ENCODE measurements around the gene KRTAP10-2.
"Not testable (repeated sequence)": the region's sequence is repeated elsewhere in the genome, so short reads cannot be mapped to it uniquely, and the experiment has no call there.

KRTAP10-2 gene

GRCh38 chr21:44551340-44551961 is at the start of gene KRTAP10-2:
KRTAP10-2 (minus strand) TSS chr21:44551505; CDS start chr21:44551458, 47 bp downstream.
- no peak for DNase-seq

- not testable (repeated sequence) for DNase-seq
Observed at GRCh38 chr21:44601091-44601490, 49.8 kb upstream of the KRTAP10-2 start.

DNA sequence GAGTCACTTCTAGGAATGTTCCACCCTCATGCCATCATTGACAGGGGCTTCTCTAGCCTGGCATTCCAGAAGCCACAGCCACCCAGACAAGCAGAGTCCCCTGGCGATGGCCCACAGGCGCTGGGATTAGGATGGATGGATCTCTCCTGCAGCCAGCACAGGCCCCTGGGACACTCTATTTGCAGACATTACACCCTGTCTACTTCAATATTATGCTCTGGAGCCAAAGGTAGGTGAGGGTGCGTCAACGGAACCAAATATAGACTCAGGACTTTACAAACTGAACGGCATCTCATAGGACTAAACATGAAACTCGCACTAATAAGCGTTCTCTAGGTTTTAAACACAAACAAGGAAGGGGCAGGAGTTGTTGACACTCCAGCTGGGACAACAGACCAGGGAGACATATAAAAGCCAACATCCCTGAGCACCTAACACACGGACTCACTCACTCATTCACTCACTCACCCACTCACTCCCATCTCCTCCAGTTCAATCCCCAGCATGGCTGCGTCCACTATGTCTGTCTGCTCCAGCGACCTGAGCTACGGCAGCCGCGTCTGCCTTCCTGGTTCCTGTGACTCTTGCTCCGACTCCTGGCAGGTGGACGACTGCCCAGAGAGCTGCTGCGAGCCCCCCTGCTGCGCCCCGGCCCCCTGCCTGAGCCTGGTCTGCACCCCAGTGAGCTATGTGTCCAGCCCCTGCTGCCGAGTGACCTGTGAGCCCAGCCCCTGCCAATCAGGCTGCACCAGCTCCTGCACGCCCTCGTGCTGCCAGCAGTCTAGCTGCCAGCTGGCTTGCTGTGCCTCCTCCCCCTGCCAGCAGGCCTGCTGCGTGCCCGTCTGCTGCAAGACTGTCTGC is 49.0 kb upstream of the KRTAP10-2 start, which contains the start of gene KRTAP10-7:
TSS of gene KRTAP10-7 (plus strand) at position 480 of the 861 bp plus-strand sequence. CDS start at position 505, 25 bp downstream.
- DNase-seq, result not testable (repeated sequence)

DNA sequence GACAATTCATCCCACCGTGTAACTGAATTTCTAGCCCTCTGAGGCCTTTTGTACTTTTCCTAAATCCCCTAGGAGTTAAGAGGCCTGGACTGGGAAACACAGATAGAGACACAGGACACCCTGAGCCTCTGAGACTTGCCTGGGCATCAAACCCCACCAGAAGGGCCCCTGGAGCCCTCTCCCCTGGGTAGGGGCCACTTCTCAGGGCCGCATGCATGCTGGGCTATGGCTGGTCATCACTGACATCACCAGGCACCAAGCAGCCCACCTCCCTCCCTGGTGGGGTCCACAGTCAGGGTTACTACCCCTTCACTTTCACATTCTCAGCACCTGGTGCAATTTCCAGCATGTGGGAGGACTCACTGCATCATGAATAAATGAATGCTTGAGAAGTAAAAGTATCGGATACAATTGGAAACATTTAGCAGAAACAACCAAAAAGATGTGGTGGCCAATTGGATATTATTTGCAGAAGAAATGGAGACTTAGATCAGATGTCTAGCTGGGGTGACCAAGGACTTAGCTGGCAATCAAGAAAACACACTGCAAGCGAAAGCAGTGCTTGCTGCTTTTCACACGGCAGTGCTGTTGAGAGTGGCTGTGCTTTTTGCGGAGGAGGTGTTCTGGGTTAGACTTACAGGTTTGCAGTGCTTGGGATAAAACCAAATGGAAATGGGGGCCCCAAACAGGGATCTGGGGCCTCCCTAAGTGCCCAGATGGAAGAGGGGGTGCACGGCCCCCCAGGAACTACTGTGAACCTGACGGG is 48.1 kb upstream of the KRTAP10-2 start:
- no peak for DNase-seq

GRCh38 chr21:44598061-44598460 is 46.8 kb upstream of the KRTAP10-2 start:
- no peak for DNase-seq

DNA sequence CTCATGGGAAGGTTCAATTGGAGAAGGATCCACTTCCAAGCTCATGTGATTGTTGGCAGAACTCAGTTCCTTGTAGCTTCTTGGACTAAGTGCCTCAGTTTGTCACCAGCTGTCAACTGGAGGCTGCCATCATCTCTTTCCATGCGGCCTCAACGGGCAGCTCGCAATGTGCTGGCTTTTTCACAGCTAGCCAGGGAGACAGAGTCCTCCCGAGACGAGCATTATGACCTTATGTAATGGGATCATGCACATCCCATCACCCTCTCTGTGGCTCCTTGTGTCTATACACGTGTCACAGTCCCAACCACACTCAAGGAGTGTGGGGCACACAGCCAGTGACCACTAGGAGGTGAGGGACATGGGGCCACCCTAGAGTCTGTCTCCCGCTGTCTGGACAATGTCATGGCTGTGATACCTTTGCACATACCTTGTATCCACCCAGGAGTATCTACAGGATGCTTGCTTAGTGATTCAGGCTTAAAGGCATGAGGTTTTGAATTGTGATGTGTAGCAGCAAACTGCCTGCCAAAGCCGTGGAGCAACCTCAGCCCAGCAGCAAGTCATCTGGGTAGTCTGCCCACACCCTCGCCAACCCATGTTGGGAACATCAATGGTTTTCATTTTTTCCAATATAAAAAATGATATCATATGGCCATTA is 44.9 kb upstream of the KRTAP10-2 start:
- no peak for DNase-seq

DNA sequence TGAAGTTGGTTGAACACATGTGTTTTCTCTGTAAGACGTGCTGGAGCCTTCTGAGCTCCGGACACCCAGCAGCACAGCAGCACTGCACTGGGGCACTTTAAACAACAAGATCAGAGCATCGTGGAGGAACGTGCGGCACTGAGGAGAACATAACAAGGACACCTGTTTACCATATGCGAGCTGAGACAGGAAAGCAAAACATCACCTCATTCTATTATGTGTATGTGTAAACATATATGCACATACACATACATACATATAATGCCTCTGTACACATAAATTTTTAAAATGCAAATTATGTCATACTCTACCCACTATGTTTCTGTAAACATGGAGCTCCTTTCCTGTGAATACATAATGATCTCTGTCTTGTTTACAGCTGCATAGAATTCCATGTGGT is 44.2 kb upstream of the KRTAP10-2 start:
- DNase-seq, result no peak

DNA sequence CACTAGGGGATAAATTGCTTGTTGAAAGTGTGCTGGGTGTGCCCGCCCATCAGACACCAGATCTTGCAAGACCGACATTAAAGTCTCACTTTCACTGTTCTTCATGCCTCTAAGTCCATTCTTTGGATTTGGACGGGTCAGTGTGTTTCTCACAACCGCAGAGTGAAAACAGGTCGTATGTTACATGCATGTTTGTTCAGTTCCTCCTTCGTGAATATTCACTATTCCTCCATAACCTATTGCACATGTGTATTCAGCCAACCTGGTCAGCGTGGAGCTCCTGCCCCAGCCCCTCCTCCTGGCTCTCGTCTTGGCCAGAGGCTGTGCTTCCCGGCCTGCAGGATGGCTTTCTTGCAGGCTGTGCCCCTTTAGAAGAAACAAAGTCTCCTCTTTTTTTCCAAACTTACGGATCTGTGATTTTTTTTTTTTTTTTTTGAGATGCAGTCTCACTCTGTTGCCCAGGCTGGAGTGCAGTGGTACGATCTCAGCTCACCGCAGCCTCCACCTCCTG is 43.2 kb upstream of the KRTAP10-2 start:
- no peak for DNase-seq

DNA sequence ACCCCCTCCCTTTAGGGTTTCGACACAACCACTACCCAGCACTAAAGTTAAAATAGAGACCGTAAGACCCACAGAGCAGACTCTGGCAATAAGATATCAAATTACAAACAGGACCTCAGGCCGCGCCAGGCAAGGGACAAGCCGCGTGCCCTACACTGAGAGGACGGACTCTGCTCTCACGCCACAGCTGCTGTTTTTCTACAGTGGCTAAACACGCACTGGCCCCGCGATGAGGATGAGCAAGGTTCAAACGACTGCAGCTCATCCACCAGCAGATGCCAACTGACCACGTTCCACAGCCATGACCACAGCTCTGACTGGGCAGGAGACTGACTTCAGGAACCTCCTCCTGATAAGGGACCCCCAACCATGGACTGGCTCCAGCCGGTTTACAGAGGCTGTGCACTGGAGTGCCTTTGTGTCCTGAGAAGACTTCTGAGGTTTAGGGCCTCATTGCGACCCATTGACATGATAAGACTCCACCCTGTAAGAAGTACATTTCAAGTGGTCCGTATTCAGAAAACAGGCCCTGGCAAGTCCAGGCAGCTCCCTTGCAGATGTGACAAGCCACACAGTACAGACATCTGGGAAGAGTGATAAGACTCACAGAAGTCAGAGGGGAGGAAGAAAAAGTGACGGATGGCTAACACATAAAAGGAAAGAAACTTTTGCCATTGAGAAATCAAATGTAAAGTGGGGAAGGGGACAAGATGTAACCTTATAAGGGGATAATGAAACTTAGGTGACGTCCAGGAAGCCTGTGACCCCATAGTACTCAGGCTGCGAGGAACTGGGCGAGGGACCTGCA is 42.5 kb upstream of the KRTAP10-2 start:
- DNase-seq, result no peak

DNA sequence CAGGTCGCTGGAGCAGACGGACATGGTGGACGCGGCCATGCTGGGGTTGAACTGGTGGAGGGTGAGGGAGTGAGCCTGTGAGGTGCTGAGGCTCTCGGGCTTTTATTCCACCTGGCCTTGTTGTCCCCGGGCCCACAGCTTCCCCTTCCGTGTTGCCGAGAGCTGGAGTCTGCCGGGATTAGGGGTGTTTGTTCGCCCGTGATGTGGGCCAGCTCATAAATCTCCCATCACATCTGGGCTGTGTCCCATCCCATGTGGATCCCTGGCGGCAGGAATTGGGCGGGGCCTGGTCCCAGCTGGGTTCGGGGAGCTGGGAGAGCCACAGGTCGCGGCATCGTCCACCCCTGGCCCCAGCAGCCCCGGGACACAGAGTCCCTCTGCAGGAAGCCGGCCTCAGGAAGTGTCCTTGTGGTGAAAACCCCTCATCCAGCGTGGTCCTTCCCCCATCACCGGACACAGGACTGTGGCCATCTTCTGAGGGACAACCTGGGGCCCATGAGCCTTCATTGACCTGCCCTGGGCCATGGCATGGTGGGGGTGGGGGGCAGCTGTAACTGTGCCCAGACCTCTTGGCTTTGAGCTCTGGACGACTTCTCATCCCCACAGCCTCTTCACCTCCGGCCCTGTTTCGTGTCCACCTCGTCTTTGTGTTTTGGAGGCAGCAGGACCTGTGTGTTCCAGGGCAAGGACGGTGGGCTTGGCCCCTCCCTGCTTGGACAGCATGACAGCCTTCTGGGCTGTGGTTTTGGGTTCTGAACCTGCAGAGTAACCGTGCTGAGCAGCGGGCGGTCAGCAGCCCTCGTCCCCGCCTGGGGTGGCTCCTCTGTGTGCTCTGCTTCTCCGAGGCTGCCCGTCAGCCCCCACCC is 41.4 kb upstream of the KRTAP10-2 start, which contains the start of gene KRTAP10-6:
TSS of gene KRTAP10-6 (minus strand) at position 60 of the 866 bp plus-strand sequence. CDS start at position 39, 21 bp downstream.
- DNase-seq, result no peak

DNA sequence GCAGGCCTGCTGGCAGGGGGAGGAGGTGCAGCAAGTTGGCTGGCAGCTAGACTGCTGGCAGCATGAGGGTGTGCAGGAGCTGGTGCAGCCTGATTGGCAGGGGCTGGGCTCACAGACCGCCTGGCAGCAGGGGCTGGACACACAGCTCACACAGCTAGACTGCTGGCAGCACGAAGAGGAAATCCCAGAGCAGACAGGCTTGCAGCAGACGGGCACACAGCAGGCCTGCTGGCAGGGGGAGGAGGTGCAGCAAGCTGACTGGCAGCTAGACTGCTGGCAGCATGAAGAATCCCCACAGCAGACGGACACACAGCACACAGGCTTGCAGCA is 40.5 kb upstream of the KRTAP10-2 start:
- not testable (repeated sequence) for DNase-seq

GRCh38 chr21:44590897-44591800 is 39.8 kb upstream of the KRTAP10-2 start:
- DNase-seq, result not testable (repeated sequence)

- no peak for DNase-seq
Observed at GRCh38 chr21:44590311-44590721, 39.0 kb upstream of the KRTAP10-2 start.

DNA sequence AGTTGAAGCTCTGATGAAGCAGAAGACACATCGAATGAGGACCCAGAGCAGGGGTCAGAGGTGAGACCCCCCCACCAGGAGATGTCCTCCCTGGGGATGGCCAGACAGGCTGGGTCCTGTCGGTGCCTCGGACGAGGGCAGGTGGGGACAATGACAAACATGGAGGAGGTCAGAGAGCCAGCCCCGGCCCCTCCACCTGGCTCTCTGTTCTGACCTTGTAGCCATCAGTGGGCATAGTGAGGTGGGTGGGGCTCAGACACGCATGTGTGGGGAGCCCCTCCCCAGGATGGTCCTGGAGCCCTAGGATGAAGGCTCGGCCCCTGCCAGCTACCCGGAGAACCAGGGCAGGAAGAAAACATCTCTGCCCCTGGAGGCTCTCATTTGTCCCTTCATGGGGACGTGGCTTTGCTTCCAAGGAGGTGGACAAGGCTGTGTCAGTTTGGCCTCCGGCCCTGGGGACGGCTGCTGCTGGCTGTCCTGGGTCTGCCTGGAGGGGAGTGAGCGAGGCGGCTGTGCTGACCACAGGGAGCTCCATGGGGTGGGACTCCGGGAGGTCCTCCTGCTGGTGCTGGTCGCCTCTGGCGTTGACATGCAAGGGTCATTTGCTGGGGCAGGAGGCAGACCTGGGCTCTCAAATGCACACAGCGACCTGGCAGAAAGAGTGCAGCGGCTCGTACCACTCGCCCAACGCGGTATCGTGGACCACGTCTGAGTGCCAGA is 38.4 kb upstream of the KRTAP10-2 start:
- DNase-seq, result no peak

GRCh38 chr21:44589094-44589493 is 37.8 kb upstream of the KRTAP10-2 start:
- DNase-seq, result no peak

GRCh38 chr21:44585892-44586291 is 34.6 kb upstream of the KRTAP10-2 start:
- DNase-seq, result no peak

GRCh38 chr21:44583800-44584147 is 32.5 kb upstream of the KRTAP10-2 start:
- DNase-seq, result no peak

GRCh38 chr21:44583089-44583799 is 31.9 kb upstream of the KRTAP10-2 start:
- DNase-seq, result no peak
